ENCODE data around the gene CPNE6.

GRCh38 chr14:24102357-24103048, 31.1 kb downstream of the CPNE6 start:
- TF ChIP-seq CTCF (optimal IDR thresholded peaks at IDR 0.05 in 1 of 3, IDR thresholded peaks at IDR 0.05 in 1 of 3, conservative IDR thresholded peaks at IDR 0.05 in 1 of 3; ENCODE audit: extremely low read depth in 1 of 3, insufficient read depth in 2 of 3, low read length in 3 of 3) (no peak), EZH2 (IDR thresholded peaks at IDR 0.05; ENCODE audit: low read length) (no peak)
